Upper lobe of left lung (tissue), 6 donors: Measurements from ENCODE around the gene CRYGS. TPM values are rescaled to one million over a fixed set of nuclear protein-coding genes. Genes with fewer than 3 reads are reported as not detected.

Source experiments
- ATAC-seq, 2 donors: fragments of 200-7000 bp; cut with Tn5 transposase; one replicate each; pipeline ENCODE4 v1.9.1; 2022; ENCODE audit warnings: mild to moderate bottlenecking in 2 of 2, moderate library complexity in 2 of 2; ENCODE audit not compliant: low FRiP score in 2 of 2
- DNase-seq, 2 donors: peaks; one replicate each; pipeline ENCODE4 v3.0.0-alpha.2; 2019 to 2020
- H3K27ac ChIP-seq, 4 donors: fragments of 200-600 bp; sonication (generic); one replicate each; pipeline ENCODE4 v1.5.1; 2016 to 2019
- H3K27me3 ChIP-seq, 4 donors: fragments of 200-600 bp; sonication (generic); one replicate each; pipeline ENCODE4 v1.5.1; 2017 to 2019
- H3K36me3 ChIP-seq, 4 donors: fragments of 200-600 bp; sonication (generic); one replicate each; pipeline ENCODE4 v1.5.1; 2016 to 2019
- H3K4me1 ChIP-seq, 4 donors: fragments of 200-600 bp; sonication (generic); one replicate each; pipeline ENCODE4 v1.5.1; 2018 to 2019
- H3K4me3 ChIP-seq, 4 donors: fragments of 200-600 bp; sonication (generic); one replicate each; pipeline ENCODE4 v1.5.1; 2017 to 2019; ENCODE audit warnings: mild to moderate bottlenecking in 2 of 4, moderate library complexity in 1 of 4
- H3K9me3 ChIP-seq, 4 donors: fragments of 200-600 bp; sonication (generic); one replicate each; pipeline ENCODE4 v1.5.1; 2018 to 2019
- CTCF ChIP-seq, 6 experiments: fragments of 450-650 bp in 4 of 6; fragments of 200-600 bp in 2 of 6; sonication (generic) in 2 of 6; IDR thresholded peaks; one replicate each; pipeline ENCODE4 v1.5.1; 2016 to 2019; ENCODE audit warnings: antibody characterized with exemption in 6 of 6
- EP300 ChIP-seq, 4 donors: sonication (generic); formaldehyde crosslinking; IDR thresholded peaks; one replicate each; pipeline ENCODE4 v1.5.1; 2017; ENCODE audit warnings: antibody characterized with exemption in 4 of 4, control low read depth in 2 of 4
- POLR2A ChIP-seq, 4 donors: fragments of 450-650 bp; IDR thresholded peaks; one replicate each; pipeline ENCODE4 v1.5.1; 2016 to 2017; ENCODE audit warnings: antibody characterized with exemption in 4 of 4, mild to moderate bottlenecking in 2 of 4
- POLR2AphosphoS5 ChIP-seq, 2 donors: sonication (generic); formaldehyde crosslinking; IDR thresholded peaks; one replicate each; pipeline ENCODE4 v1.5.1; 2017; ENCODE audit warnings: antibody characterized with exemption in 2 of 2
- WGBS, 2 donors: methylation state at CpG; one replicate each; pipeline ENCODE4 v1.1.5; 2017 to 2018; 5-methylcytosine and 5-hydroxymethylcytosine counted together
- total RNA-seq, 6 donors: library from RNA; depleted of rRNA in 4 of 6; stranded (reverse); fragments of >200 nt in 4 of 6; gene quantifications; one replicate each; pipeline versions ENCODE4 v1.1.0 to v1.2.1, GENCODE V29; 2016 to 2021
- donor health status: DM: no; HTN: no; CAD: no; lungs with moderate emphysema.
- donor health status: DM: no; HTN: yes; CAD: no; lungs with severe emphysema.

CRYGS gene
- total RNA-seq, 6 donors from 2014 or later, result 2.7 to 9.4 (median 3.2) TPM

GRCh38 chr3:186510374-186511079 lies 33.7 kb downstream of the CRYGS start:
- ATAC-seq, result no peak
- Histone ChIP-seq H3K27ac (no peak overlapping the region), H3K36me3 (no peaks in the 10 kb centered on the region), H3K4me3 (no peak overlapping the region), H3K27me3 (no peaks in the 10 kb centered on the region), H3K4me1 (peaks cover 0 to 3% (median 0%) of the 10 kb centered on the region in 4 donors), H3K9me3 (no peaks in the 10 kb centered on the region)
- DNase-seq, result no peak
- WGBS, 2 donors, result 73 to 79% methylated on average over 6 to 9 of the region's 9 CpGs
- no peak for TF ChIP-seq POLR2A (IDR thresholded peaks at IDR 0.05)
- no peak for TF ChIP-seq CTCF (IDR thresholded peaks at IDR 0.05)
- no peak for TF ChIP-seq EP300 (IDR thresholded peaks at IDR 0.05)
- no peak for TF ChIP-seq POLR2AphosphoS5 (IDR thresholded peaks at IDR 0.05)

DNA sequence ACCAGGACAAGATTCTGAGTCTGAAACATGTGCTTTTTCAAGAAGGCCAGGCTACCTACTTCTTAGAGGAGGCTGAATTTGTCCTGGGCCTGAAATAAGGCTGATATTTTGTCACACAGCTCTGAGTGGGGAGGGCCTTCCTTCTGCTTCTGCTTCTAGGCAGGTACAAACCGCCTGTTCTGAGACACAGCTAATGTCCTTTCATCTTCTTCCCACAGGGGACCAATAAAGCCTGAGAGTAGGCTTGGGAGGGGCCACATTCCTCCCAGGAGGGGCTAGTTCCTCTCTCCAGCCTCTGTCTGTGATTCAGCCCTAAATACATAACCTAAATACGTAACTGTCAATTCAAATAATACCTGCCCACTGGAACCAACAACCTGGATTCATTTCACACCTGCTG lies 34.8 kb downstream of the CRYGS start:
- 79 to 81% methylated on average over 2 of the region's 2 CpGs for WGBS, 2 donors
- no peak for ATAC-seq
- H3K4me1 ChIP-seq, result peaks cover 0 to 3% (median 0%) of the 10 kb centered on the region in 4 donors
- H3K9me3 ChIP-seq, result no peaks in the 10 kb centered on the region
- H3K27ac ChIP-seq, result no peak overlapping the region
- DNase-seq, result no peak
- H3K36me3 ChIP-seq, result no peaks in the 10 kb centered on the region
- TF ChIP-seq POLR2AphosphoS5 (IDR thresholded peaks at IDR 0.05) (no peak), CTCF (IDR thresholded peaks at IDR 0.05) (no peak), POLR2A (IDR thresholded peaks at IDR 0.05) (no peak), EP300 (IDR thresholded peaks at IDR 0.05) (no peak)
- H3K27me3 ChIP-seq, result no peaks in the 10 kb centered on the region
- H3K4me3 ChIP-seq, result no peak overlapping the region

DNA sequence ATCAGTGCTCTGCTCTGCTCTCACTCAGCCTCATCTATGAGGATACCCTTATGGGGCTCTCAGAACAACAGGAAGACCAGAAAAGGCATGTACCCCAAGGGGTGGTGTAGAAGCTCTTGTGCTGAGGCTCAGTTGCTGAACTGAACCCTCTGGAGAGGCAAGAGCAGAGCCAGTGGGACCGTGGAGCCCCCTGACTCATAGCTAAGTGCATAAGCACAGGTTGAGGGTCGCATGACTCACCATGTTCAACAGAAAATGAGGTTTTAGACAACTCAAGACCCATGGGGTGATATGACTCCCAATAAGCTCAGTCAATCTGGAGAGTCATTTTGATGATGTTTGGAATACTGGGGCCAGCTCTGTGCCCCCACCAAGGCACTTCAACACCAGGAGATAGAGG lies 37.3 kb downstream of the CRYGS start:
- TF ChIP-seq POLR2AphosphoS5 (IDR thresholded peaks at IDR 0.05) (no peak), CTCF (IDR thresholded peaks at IDR 0.05) (no peak), POLR2A (IDR thresholded peaks at IDR 0.05) (no peak), EP300 (IDR thresholded peaks at IDR 0.05) (no peak)
- no peak for ATAC-seq
- WGBS, 2 donors, result 94 to 100% methylated on average over 2 of the region's 2 CpGs

DNA sequence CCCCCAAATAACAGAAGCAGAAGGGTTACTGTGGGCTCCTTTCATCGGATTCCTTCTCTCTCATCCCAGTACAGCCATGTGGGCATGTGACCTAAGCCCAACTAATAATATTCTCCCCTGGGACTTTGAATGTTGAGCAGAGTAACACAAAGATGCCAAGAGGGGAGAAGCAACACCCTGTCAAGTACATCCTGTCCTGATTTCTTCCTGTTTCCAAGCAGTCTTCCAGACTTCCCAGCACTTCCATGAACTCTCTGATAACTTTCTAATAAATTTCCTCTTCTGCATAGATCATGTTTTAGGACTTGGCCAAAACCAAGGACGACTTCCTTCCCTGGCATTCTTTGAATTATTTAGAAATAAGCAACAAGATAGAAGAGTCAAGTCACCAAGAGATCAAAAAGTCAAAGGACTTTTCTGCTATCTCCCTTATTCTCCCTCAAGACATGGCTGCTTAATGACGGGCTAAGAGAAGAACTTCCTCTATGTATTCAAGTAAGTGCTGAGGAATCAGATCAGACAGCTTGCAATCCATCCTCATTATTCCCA lies 37.9 kb downstream of the CRYGS start:
- TF ChIP-seq EP300 (IDR thresholded peaks at IDR 0.05), result peak in 3 of 4 donors; percentile 26 to 77 (median 77)
- no peak for TF ChIP-seq POLR2A (IDR thresholded peaks at IDR 0.05)
- TF ChIP-seq CTCF (IDR thresholded peaks at IDR 0.05), result no peak
- peak in 1 of 2 donors; percentile 25 for TF ChIP-seq POLR2AphosphoS5 (IDR thresholded peaks at IDR 0.05)
- 58 to 59% methylated on average over 3 of the region's 3 CpGs for WGBS, 2 donors
- peaks cover 0 to 3% (median 0%) of the 10 kb centered on the region in 4 donors for H3K4me1 ChIP-seq
- no peaks in the 10 kb centered on the region for H3K36me3 ChIP-seq
- ATAC-seq (no peak), DNase-seq (no peak)
- H3K9me3 ChIP-seq, result no peaks in the 10 kb centered on the region
- H3K27ac ChIP-seq, result no peak overlapping the region
- no peaks in the 10 kb centered on the region for H3K27me3 ChIP-seq
- H3K4me3 ChIP-seq, result no peak overlapping the region

More for the DNA sequence above, 37.3 kb downstream of the CRYGS start:
- Histone ChIP-seq H3K4me1 (peaks cover 0 to 3% (median 0%) of the 10 kb centered on the region in 4 donors), H3K27ac (no peak overlapping the region), H3K27me3 (no peaks in the 10 kb centered on the region), H3K4me3 (no peak overlapping the region), H3K36me3 (no peaks in the 10 kb centered on the region), H3K9me3 (no peaks in the 10 kb centered on the region)
- DNase-seq, result no peak
